Astrocyte (in vitro differentiated cells and primary cell): Measurements from ENCODE around the gene CNTNAP2.

ENCODE experiments used
- CTCF ChIP-seq: IDR thresholded peaks from 2 replicates; pipeline ENCODE4 v1.5.1; 2011; ENCODE audit warnings: low read depth, mild to moderate bottlenecking, inconsistent platforms, low read length, moderate library complexity; ENCODE audit not compliant: insufficient read depth
- EZH2 ChIP-seq: IDR thresholded peaks from 2 replicates; pipeline ENCODE4 v1.6.1; 2012; ENCODE audit warnings: mild to moderate bottlenecking, low read length, inconsistent platforms; ENCODE audit not compliant: insufficient read depth

DNA sequence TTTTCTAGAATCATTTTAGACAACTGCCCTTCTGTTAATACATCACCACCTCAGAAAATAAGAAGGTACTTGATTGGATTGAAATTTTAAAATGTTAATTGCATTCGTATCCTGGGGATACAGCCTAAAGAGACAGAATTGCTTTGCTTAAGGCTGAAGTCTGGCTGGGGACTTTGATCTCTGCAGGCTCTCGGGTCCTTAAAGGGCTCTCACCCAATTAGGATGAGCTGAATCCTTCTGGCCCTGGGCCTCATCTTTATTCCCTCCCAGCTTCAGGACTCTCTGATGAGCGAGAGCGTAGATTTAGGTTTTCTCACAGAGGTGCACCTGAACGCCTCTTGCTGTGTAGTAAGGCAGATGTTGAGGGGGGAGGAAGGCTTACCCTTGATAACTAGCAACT, 1998.7 kb downstream of the CNTNAP2 start:
- no peak for TF ChIP-seq CTCF
- no peak for TF ChIP-seq EZH2
